IMR-90 (cell line): ENCODE data around the gene MRPL12. TPM values are rescaled to one million over a fixed set of nuclear protein-coding genes. Genes with fewer than 3 reads are reported as not detected.
A peak's percentile ranks its signal among the peaks of the same experiment; 100 is the strongest.

ENCODE experiments used
- ATAC-seq: fragments of 200-7000 bp; cut with Tn5 transposase; 2 replicates; pipeline ENCODE4 v1.9.1; 2020; ENCODE audit warnings: low read depth, mild to moderate bottlenecking, moderate library complexity
- BruUV-seq: library from RNA; stranded (reverse); fragments of 400-500 nt; replicated peaks from 2 replicates; lab custom pipeline; 2021; lab: Mats Ljungman, UMichigan
- CTCF ChIA-PET: fragments of 300-600 bp; formaldehyde crosslinking; extraction: SDS; loops from one replicate; lab custom pipeline; 2021; ENCODE audit warnings: antibody characterized with exemption; lab: Yijun Ruan, JAX
- POLR2A ChIA-PET: fragments of 300-600 bp; sonication (Branson Sonifier 250); formaldehyde crosslinking; loops from one replicate; lab custom pipeline; 2022; ENCODE audit warnings: antibody characterized with exemption; ENCODE audit not compliant: unreplicated experiment; lab: Charles Lee
- DNase-seq: peaks from one replicate; pipeline ENCODE4 v3.0.0; 2013
- H2AFZ ChIP-seq: replicated peaks from 2 replicates; pipeline ENCODE3; 2013; ENCODE audit warnings: low read length, mild to moderate bottlenecking; ENCODE audit not compliant: poor library complexity
- H2AK5ac ChIP-seq: 2 replicates; pipeline ENCODE4 v1.6.1; 2013; ENCODE audit warnings: low read depth, low read length, inconsistent platforms
- H2AK9ac ChIP-seq: replicated peaks from 2 replicates; pipeline ENCODE3; 2013; ENCODE audit warnings: mild to moderate bottlenecking, low read depth, low read length, moderate library complexity; ENCODE audit not compliant: poor library complexity
- H2BK120ac ChIP-seq: 2 replicates; pipeline ENCODE4 v1.6.1; 2013; ENCODE audit warnings: low read depth, low read length, inconsistent platforms
- H2BK15ac ChIP-seq: 3 replicates; pipeline ENCODE4 v1.6.1; 2013; ENCODE audit warnings: low read depth, low read length, inconsistent platforms
- H2BK20ac ChIP-seq: 2 replicates; pipeline ENCODE4 v1.6.1; 2013; ENCODE audit warnings: low read depth, mild to moderate bottlenecking, inconsistent platforms, low read length, moderate library complexity
- H2BK5ac ChIP-seq: 2 replicates; pipeline ENCODE4 v1.6.1; 2013; ENCODE audit warnings: mild to moderate bottlenecking, low read depth, low read length, inconsistent platforms; ENCODE audit not compliant: poor library complexity, severe bottlenecking
- H3K14ac ChIP-seq: replicated peaks from 2 replicates; pipeline ENCODE4 v1.6.1; 2013; ENCODE audit warnings: low read depth, low read length, inconsistent platforms
- H3K18ac ChIP-seq: 2 replicates; pipeline ENCODE4 v1.6.1; 2013; ENCODE audit warnings: low read depth, low read length, control low read depth
- H3K23ac ChIP-seq: 2 replicates; pipeline ENCODE4 v1.6.1; 2013; ENCODE audit warnings: low read depth, low read length, inconsistent platforms
- H3K27ac ChIP-seq: 2 replicates; pipeline ENCODE4 v1.5.1; 2013; ENCODE audit warnings: mild to moderate bottlenecking, control low read depth, low read length; ENCODE audit not compliant: insufficient read depth
- H3K27me3 ChIP-seq: 2 replicates; pipeline ENCODE4 v1.6.1; 2013; ENCODE audit warnings: low read length; ENCODE audit not compliant: control insufficient read depth, insufficient read depth
- H3K36me3 ChIP-seq: 2 replicates; pipeline ENCODE4 v1.6.1; 2013; ENCODE audit warnings: low read length, mixed read lengths; ENCODE audit not compliant: control insufficient read depth, insufficient read depth
- H3K4ac ChIP-seq: 2 replicates; pipeline ENCODE4 v1.6.1; 2013; ENCODE audit warnings: low read depth, low read length, inconsistent platforms
- H3K4me1 ChIP-seq: 2 replicates; pipeline ENCODE4 v1.6.1; 2013; ENCODE audit warnings: low read length, mixed read lengths; ENCODE audit not compliant: control insufficient read depth, insufficient read depth
- H3K4me2 ChIP-seq: 2 replicates; pipeline ENCODE4 v1.6.1; 2013; ENCODE audit warnings: low read depth, mild to moderate bottlenecking, control low read depth, low read length, moderate library complexity
- H3K4me3 ChIP-seq: 2 replicates; pipeline ENCODE4 v1.5.1; 2013; ENCODE audit warnings: low read depth, mild to moderate bottlenecking, control low read depth, low read length, moderate library complexity; ENCODE audit not compliant: insufficient read depth
- H3K56ac ChIP-seq: 2 replicates; pipeline ENCODE4 v1.6.1; 2013; ENCODE audit warnings: low read length, inconsistent platforms; ENCODE audit not compliant: insufficient read depth; ENCODE audit errors: extremely low read depth
- H3K79me1 ChIP-seq, 2 experiments: 2 replicates each; pipeline ENCODE4 v1.6.1; 2013; ENCODE audit warnings: low read length in 2 of 2, inconsistent platforms in 1 of 2, low read depth in 1 of 2
- H3K9ac ChIP-seq: 2 replicates; pipeline ENCODE4 v1.6.1; 2013; ENCODE audit warnings: low read depth, low read length, control low read depth
- H3K9me1 ChIP-seq: 2 replicates; pipeline ENCODE4 v1.6.1; 2013; ENCODE audit warnings: low read length, inconsistent platforms; ENCODE audit not compliant: insufficient read depth
- H3K9me3 ChIP-seq: 2 replicates; pipeline ENCODE4 v1.6.1; 2013; ENCODE audit warnings: low read length; ENCODE audit not compliant: control insufficient read depth, insufficient read depth
- H4K20me1 ChIP-seq: 2 replicates; pipeline ENCODE4 v1.6.1; 2013; ENCODE audit warnings: low read length, inconsistent platforms; ENCODE audit not compliant: insufficient read depth
- H4K5ac ChIP-seq: 2 replicates; pipeline ENCODE4 v1.6.1; 2013; ENCODE audit warnings: mild to moderate bottlenecking, low read depth, low read length, control low read depth
- H4K8ac ChIP-seq, 2 experiments: 2 replicates each; pipeline ENCODE4 v1.6.1; 2013; ENCODE audit warnings: low read depth in 2 of 2, low read length in 2 of 2, control low read depth in 1 of 2, inconsistent platforms in 1 of 2
- H4K91ac ChIP-seq: 2 replicates; pipeline ENCODE4 v1.6.1; 2013; ENCODE audit warnings: low read depth, low read length, inconsistent platforms; ENCODE audit not compliant: insufficient read depth
- BHLHE40 ChIP-seq: fragments of 150-350 bp; IDR thresholded peaks from 2 replicates; pipeline ENCODE4 v1.6.1; 2016; ENCODE audit warnings: mild to moderate bottlenecking, low read depth, low read length
- CEBPB ChIP-seq: IDR thresholded peaks from 2 replicates; pipeline ENCODE4 v1.6.1; 2012; ENCODE audit warnings: low read depth, low read length, improper control_type of control experiment
- CHD1 ChIP-seq: IDR thresholded peaks from 2 replicates; pipeline ENCODE4 v1.6.1; 2012; ENCODE audit warnings: low read depth, low read length, improper control_type of control experiment
- CTCF ChIP-seq: conservative IDR thresholded peaks from 2 replicates; pipeline ENCODE4 v1.5.1; 2012; ENCODE audit warnings: mild to moderate bottlenecking, low read depth, low read length, improper control_type of control experiment
- ELK1 ChIP-seq: fragments of 150-350 bp; IDR thresholded peaks from 2 replicates; pipeline ENCODE4 v1.6.1; 2016; ENCODE audit warnings: low read depth, mild to moderate bottlenecking, low read length, moderate library complexity, borderline replicate concordance
- FOS ChIP-seq: fragments of 150-350 bp; IDR thresholded peaks from 2 replicates; pipeline ENCODE4 v1.6.1; 2016; ENCODE audit warnings: low read depth, low read length
- MAFK ChIP-seq: IDR thresholded peaks from 2 replicates; pipeline ENCODE4 v1.6.1; 2012; ENCODE audit warnings: low read depth, low read length, improper control_type of control experiment
- MAZ ChIP-seq: IDR thresholded peaks from 2 replicates; pipeline ENCODE4 v1.6.1; 2012; ENCODE audit warnings: low read depth, mild to moderate bottlenecking, low read length, improper control_type of control experiment, moderate library complexity, borderline replicate concordance
- MXI1 ChIP-seq: IDR thresholded peaks from 2 replicates; pipeline ENCODE4 v1.6.1; 2012; ENCODE audit warnings: low read depth, mild to moderate bottlenecking, low read length, moderate library complexity, borderline replicate concordance
- NFE2L2 ChIP-seq: fragments of 150-350 bp; IDR thresholded peaks from 2 replicates; pipeline ENCODE4 v1.6.1; 2016; ENCODE audit warnings: low read depth, mild to moderate bottlenecking, low read length
- POLR2A ChIP-seq: IDR thresholded peaks from 2 replicates; pipeline ENCODE4 v1.6.1; 2012; ENCODE audit warnings: mild to moderate bottlenecking, low read depth, low read length
- RAD21 ChIP-seq: IDR thresholded peaks from 2 replicates; pipeline ENCODE4 v1.6.1; 2012; ENCODE audit warnings: low read length, improper control_type of control experiment
- RCOR1 ChIP-seq: IDR thresholded peaks from 2 replicates; pipeline ENCODE4 v1.6.1; 2012; ENCODE audit warnings: mild to moderate bottlenecking, low read length, improper control_type of control experiment; ENCODE audit not compliant: insufficient replicate concordance
- RFX5 ChIP-seq: IDR thresholded peaks from 2 replicates; pipeline ENCODE4 v1.8.0; 2012; ENCODE audit warnings: low read depth, mild to moderate bottlenecking, low read length, moderate library complexity
- SMC3 ChIP-seq: fragments of 150-350 bp; IDR thresholded peaks from 2 replicates; pipeline ENCODE4 v1.6.1; 2016; ENCODE audit warnings: low read depth, mild to moderate bottlenecking, antibody characterized with exemption, low read length, moderate library complexity
- USF2 ChIP-seq: fragments of 150-350 bp; IDR thresholded peaks from 2 replicates; pipeline ENCODE4 v1.6.1; 2017; ENCODE audit warnings: mild to moderate bottlenecking, antibody characterized with exemption, low read length, low read depth
- WGBS, 2 experiments: methylation state at CpG; one replicate each; pipeline versions ENCODE4 v1.1.5 to v1.1.7; 2013; ENCODE audit warnings: missing lambda C conversion rate in 2 of 2; ENCODE audit not compliant: insufficient read length in 1 of 2; ENCODE audit errors: extremely low coverage in 2 of 2; 5-methylcytosine and 5-hydroxymethylcytosine counted together
- dilution Hi-C: fragments of 300-500 bp; cut with HindIII; formaldehyde crosslinking; loops from one replicate; pipeline ENCODE4 v1.14.3; 2018; ENCODE audit warnings: low sequenced_read_pairs; ENCODE audit not compliant: unreplicated experiment
- in situ Hi-C: fragments of 300-500 bp; cut with MboI; formaldehyde crosslinking; loops from 3 replicates; pipeline ENCODE4 v1.14.3; 2019; ENCODE audit warnings: low sequenced_read_pairs, inconsistent platforms, mixed read lengths
- intact Hi-C: fragments of 100-400 bp; cut with micrococcal nuclease; formaldehyde crosslinking; loops from 2 replicates; pipeline ENCODE4 v1.10.0; 2022
- polyA plus RNA-seq, 3 experiments: library from polyadenylated mRNA; depleted of rRNA; stranded (reverse); fragments of >200 nt; gene quantifications; 2 replicates each; pipeline ENCODE4 v1.2.3, GENCODE V29; 2012; ENCODE audit warnings: low replicate concordance in 1 of 3
- total RNA-seq: library from RNA; depleted of rRNA; stranded (reverse); fragments of >200 nt; gene quantifications from 2 replicates; pipeline ENCODE4 v1.2.3, GENCODE V29; 2012

The MRPL12 gene
- total and polyA plus RNA-seq, 2 of the 4 experiments (the other 2 are of a cell fraction): 17.2 to 111 TPM

GRCh38 chr17:81681672-81682071 lies 21.5 kb upstream of the MRPL12 start:
- H3K36me3 ChIP-seq: peaks cover 14% of the 10 kb centered on the region
- no peak overlapping the region for H4K8ac ChIP-seq
- TSS peak; percentile 85 for BruUV-seq
- CTCF ChIA-PET: no interaction called here
- H3K9me1 ChIP-seq: peaks cover 6% of the 10 kb centered on the region; the same call in 1 of the 2 replicates
- H3K4ac ChIP-seq: no peak overlapping the region
- no peak overlapping the region for H3K27ac ChIP-seq
- H2AK9ac ChIP-seq: peak overlapping the region; percentile 33
- no peak overlapping the region for H3K9ac ChIP-seq
- no peaks in the 10 kb centered on the region for H3K27me3 ChIP-seq
- no peak overlapping the region for H3K18ac ChIP-seq
- ATAC-seq: no peak
- POLR2A ChIA-PET: no interaction called here
- 73% methylated on average over 10 of the region's 17 CpGs; no CpG with 5 or more reads in 1 of the 2 experiments for WGBS, 2 experiments
- no peak overlapping the region for H2AFZ ChIP-seq
- H4K91ac ChIP-seq: no peak overlapping the region
- peaks cover 28% of the 10 kb centered on the region for H4K20me1 ChIP-seq
- TF ChIP-seq BHLHE40 (no peak), SMC3 (no peak), RAD21 (no peak), RFX5 (no peak), MAFK (no peak), USF2 (no peak), POLR2A (no peak), MXI1 (no peak), MAZ (no peak), CEBPB (no peak), CTCF (no peak), CHD1 (no peak), ELK1 (no peak), FOS (no peak), RCOR1 (no peak), NFE2L2 (no peak)
- no peak overlapping the region for H3K4me2 ChIP-seq
- no peak overlapping the region for H3K23ac ChIP-seq
- no peak overlapping the region for H2BK120ac ChIP-seq
- intact Hi-C loops: no loop called here
- no peak overlapping the region for H3K4me3 ChIP-seq
- H2BK20ac ChIP-seq: no peak overlapping the region
- dilution Hi-C loops: no loop called here
- H3K9me3 ChIP-seq: no peaks in the 10 kb centered on the region
- H4K5ac ChIP-seq: no peak overlapping the region
- peaks cover 10% of the 10 kb centered on the region for H3K4me1 ChIP-seq
- no peak overlapping the region for H2BK15ac ChIP-seq
- DNase-seq: no peak
- H2BK5ac ChIP-seq: no peak overlapping the region
- H3K79me1 ChIP-seq: peaks cover 30 to 77% of the 10 kb centered on the region in 2 experiments; a peak in 3 of 4 replicates
- no peak overlapping the region for H3K14ac ChIP-seq
- in situ Hi-C loops: no loop called here
- no peak overlapping the region for H2AK5ac ChIP-seq
- no peak overlapping the region for H3K56ac ChIP-seq
